ENCODE measurements around the gene CHMP4B.

Gene CHMP4B

GRCh38 chr20:33864324-33864963 is 53.3 kb downstream of the CHMP4B start:
- TF ChIP-seq ZNF274 (IDR thresholded peaks at IDR 0.05; ENCODE audit: low read depth, low read length): no peak
- no peak overlapping the region for H3K4me3 ChIP-seq (ENCODE audit: low read length)

GRCh38 chr20:33865761-33866370 is 54.7 kb downstream of the CHMP4B start:
- TF ChIP-seq ZNF274 (IDR thresholded peaks at IDR 0.05; ENCODE audit: low read depth, low read length): no peak
- no peak overlapping the region for H3K4me3 ChIP-seq (ENCODE audit: low read length)

DNA sequence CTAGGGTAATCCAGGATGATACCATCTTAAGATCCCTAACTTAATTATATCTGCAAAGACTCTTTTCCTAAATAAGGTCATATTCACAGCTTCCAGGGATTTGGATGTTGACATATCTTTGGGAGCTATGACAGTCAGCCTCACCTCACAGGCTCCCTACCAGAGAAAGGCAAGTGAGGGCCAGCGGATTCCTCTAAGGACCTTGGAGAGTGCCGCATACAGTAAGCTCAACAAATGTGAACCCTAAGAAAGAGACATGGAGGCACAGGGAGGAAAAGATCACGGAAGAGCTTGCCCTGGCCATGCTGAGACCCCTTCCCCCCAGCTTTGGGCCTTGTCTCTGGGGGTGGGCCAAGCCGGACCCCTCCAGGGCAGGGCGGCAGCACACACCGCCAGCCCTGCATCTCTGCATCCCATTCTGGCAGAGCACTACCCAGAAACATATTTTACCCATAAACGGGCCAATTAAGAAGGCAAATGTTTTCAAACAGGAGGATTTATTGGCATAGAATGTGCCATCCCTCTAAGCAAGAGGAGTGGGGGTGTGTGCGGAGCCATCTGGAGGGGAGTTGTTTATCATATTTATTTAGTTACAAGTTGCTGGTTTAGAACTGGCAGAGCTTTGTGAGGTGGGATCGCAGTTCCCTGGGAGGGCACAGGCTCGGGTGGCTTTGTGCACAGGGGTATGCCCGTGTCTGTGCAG is 55.4 kb downstream of the CHMP4B start:
- H3K4me3 ChIP-seq (ENCODE audit: low read length): no peak overlapping the region
- no peak for TF ChIP-seq ZNF274 (IDR thresholded peaks at IDR 0.05; ENCODE audit: low read depth, low read length)

- H3K4me3 ChIP-seq (ENCODE audit: low read length): no peak overlapping the region
- no peak for TF ChIP-seq ZNF274 (IDR thresholded peaks at IDR 0.05; ENCODE audit: low read depth, low read length)
Observed at GRCh38 chr20:33868042-33868441, 56.9 kb downstream of the CHMP4B start.

DNA sequence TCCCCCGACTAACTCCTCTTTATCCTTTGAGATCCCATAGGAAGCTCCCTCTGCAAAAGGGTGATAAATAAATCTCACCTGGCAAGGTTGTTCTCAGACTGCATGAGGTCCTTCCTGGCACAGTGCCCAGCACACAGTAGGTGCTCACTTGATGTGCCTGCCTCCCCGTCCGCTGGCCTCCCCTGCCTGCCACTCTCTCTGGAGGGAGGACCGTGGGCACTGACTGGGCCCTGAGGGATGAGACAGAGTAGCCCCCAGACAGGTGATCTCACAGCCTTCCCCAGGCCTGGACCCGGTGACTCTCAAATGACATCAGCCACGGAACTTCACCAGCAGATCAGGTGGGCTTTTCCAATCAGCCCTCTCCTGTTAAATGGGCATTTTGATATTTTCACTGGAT is 57.4 kb downstream of the CHMP4B start:
- H3K4me3 ChIP-seq (ENCODE audit: low read length): no peak overlapping the region
- TF ChIP-seq ZNF274 (IDR thresholded peaks at IDR 0.05; ENCODE audit: low read depth, low read length): no peak

GRCh38 chr20:33869283-33869682 is 58.1 kb downstream of the CHMP4B start:
- TF ChIP-seq ZNF274 (IDR thresholded peaks at IDR 0.05; ENCODE audit: low read depth, low read length): no peak
- H3K4me3 ChIP-seq (ENCODE audit: low read length): no peak overlapping the region

- no peak for TF ChIP-seq ZNF274 (IDR thresholded peaks at IDR 0.05; ENCODE audit: low read depth, low read length)
- H3K4me3 ChIP-seq (ENCODE audit: low read length): no peak overlapping the region
Observed at GRCh38 chr20:33871362-33871761, 60.2 kb downstream of the CHMP4B start.

DNA sequence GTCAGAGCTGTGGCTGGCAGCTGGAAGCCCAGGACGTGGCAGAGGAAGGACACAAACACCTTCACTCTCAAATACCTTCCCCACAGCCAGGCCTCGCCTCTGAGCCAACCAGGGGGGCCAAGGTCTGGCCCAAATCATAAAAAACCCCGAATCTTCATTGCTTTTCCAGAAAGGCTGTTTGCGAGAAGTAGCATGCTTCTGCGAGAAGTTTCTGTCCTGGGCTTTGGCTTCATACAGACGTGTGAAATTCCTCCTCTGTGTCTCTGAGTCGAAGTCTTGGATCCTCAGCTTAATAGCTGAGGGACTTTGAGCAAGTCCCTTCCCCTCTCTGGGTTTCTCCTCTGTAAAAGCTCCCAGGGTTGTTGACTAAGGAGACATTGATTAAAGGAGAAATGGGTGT is 63.0 kb downstream of the CHMP4B start:
- H3K4me3 ChIP-seq (ENCODE audit: low read length): no peak overlapping the region
- TF ChIP-seq ZNF274 (IDR thresholded peaks at IDR 0.05; ENCODE audit: low read depth, low read length): no peak

GRCh38 chr20:33875055-33875454 is 63.9 kb downstream of the CHMP4B start:
- H3K4me3 ChIP-seq (ENCODE audit: low read length): no peak overlapping the region
- TF ChIP-seq ZNF274 (IDR thresholded peaks at IDR 0.05; ENCODE audit: low read depth, low read length): no peak

DNA sequence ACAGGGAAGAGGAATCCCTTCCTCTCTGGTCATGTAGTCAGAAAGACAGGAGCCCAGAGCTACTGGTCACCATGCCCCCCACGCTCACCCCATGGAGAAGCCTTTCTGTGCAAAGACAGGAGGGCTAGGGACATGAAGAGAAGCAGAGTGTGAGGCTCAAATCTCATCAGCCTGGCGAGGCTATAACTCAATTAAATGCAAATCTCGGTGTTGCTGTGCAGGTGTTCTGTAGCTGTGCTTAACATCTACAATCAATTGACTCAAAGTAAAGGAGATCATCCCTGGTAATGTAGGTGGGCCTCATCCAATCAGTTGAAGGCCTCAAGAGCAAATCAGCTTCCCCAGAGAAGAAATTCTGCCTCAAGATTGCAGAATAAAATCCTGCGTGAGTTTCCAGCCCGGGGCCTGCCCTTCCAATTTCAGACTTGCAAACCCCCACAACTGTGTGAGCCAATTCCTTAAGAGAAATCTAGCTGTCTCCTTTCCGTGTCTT is 64.4 kb downstream of the CHMP4B start:
- H3K4me3 ChIP-seq (ENCODE audit: low read length): no peak overlapping the region
- no peak for TF ChIP-seq ZNF274 (IDR thresholded peaks at IDR 0.05; ENCODE audit: low read depth, low read length)

DNA sequence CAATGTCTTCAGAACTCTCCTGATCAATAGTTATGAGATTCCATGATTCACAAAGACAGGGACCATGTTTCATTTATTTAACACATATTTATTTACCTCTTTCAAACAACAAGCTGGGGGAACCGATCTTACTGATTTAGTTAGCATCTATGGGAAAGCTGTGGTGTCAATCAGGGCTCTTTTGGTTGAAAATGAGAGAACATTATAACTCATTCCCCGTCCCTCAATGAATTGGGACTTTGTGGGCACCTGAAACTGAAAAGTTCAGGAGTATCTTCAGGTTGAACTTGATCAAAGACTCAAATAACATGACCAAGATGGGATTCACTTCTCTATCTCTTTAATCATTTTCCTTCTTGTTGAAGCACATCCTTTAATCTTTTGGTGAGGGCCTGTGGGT is 67.4 kb downstream of the CHMP4B start:
- H3K4me3 ChIP-seq (ENCODE audit: low read length): no peak overlapping the region
- TF ChIP-seq ZNF274 (IDR thresholded peaks at IDR 0.05; ENCODE audit: low read depth, low read length): no peak

GRCh38 chr20:33880396-33880795 is 69.2 kb downstream of the CHMP4B start:
- TF ChIP-seq ZNF274 (IDR thresholded peaks at IDR 0.05; ENCODE audit: low read depth, low read length): no peak
- no peak overlapping the region for H3K4me3 ChIP-seq (ENCODE audit: low read length)

GRCh38 chr20:33881989-33882388 is 70.8 kb downstream of the CHMP4B start:
- TF ChIP-seq ZNF274 (IDR thresholded peaks at IDR 0.05; ENCODE audit: low read depth, low read length): no peak
- H3K4me3 ChIP-seq (ENCODE audit: low read length): no peak overlapping the region

GRCh38 chr20:33882481-33882880 is 71.3 kb downstream of the CHMP4B start:
- H3K4me3 ChIP-seq (ENCODE audit: low read length): no peak overlapping the region
- no peak for TF ChIP-seq ZNF274 (IDR thresholded peaks at IDR 0.05; ENCODE audit: low read depth, low read length)

GRCh38 chr20:33883164-33883563 is 72.0 kb downstream of the CHMP4B start:
- no peak for TF ChIP-seq ZNF274 (IDR thresholded peaks at IDR 0.05; ENCODE audit: low read depth, low read length)
- no peak overlapping the region for H3K4me3 ChIP-seq (ENCODE audit: low read length)
